GM12878 (cell line): Measurements from ENCODE around the gene CARMIL3. TPM values are rescaled to one million over a fixed set of nuclear protein-coding genes. Genes with fewer than 3 reads are reported as not detected.

Source experiments
- ATF3 ChIP-seq: IDR thresholded peaks from 2 replicates; pipeline ENCODE4 v1.6.1; 2011; ENCODE audit warnings: low read depth, mild to moderate bottlenecking, low read length, moderate library complexity, borderline replicate concordance; ENCODE audit errors: extremely low read depth
- BHLHE40 ChIP-seq, 2 experiments: fragments of 450-650 bp in 1 of 2; IDR thresholded peaks; 2 replicates each; pipeline ENCODE4 v1.6.1; 2011 to 2017; ENCODE audit warnings: low read depth in 2 of 2, borderline replicate concordance in 1 of 2, improper control_type of control experiment in 1 of 2, low read length in 1 of 2, mild to moderate bottlenecking in 1 of 2
- CUX1 ChIP-seq: IDR thresholded peaks from 2 replicates; pipeline ENCODE4 v1.6.1; 2012; ENCODE audit warnings: improper control_type of control experiment, low read depth, low read length; ENCODE audit not compliant: insufficient replicate concordance
- E2F4 ChIP-seq: IDR thresholded peaks from 2 replicates; pipeline ENCODE4 v1.6.1; 2012; ENCODE audit warnings: low read depth, low read length, improper control_type of control experiment
- HCFC1 ChIP-seq: fragments of 150-350 bp; IDR thresholded peaks from 2 replicates; pipeline ENCODE4 v1.6.1; 2014; ENCODE audit warnings: low read length
- MTA3 ChIP-seq: IDR thresholded peaks from 2 replicates; pipeline ENCODE4 v1.6.1; 2012; ENCODE audit warnings: low read length, inconsistent platforms, borderline replicate concordance
- NFYB ChIP-seq: IDR thresholded peaks from 2 replicates; pipeline ENCODE4 v1.6.1; 2011; ENCODE audit warnings: low read depth, mild to moderate bottlenecking, low read length, improper control_type of control experiment, moderate library complexity; ENCODE audit not compliant: insufficient read depth
- PBX3 ChIP-seq: IDR thresholded peaks from 2 replicates; pipeline ENCODE4 v1.6.1; 2011; ENCODE audit warnings: mild to moderate bottlenecking, low read depth, low read length, moderate library complexity; ENCODE audit not compliant: insufficient replicate concordance
- POLR2AphosphoS2 ChIP-seq: IDR thresholded peaks from 2 replicates; pipeline ENCODE4 v1.6.1; 2011; ENCODE audit warnings: low read depth, mild to moderate bottlenecking, low read length, improper control_type of control experiment, moderate library complexity
- RELA ChIP-seq: fragments of 450-650 bp; IDR thresholded peaks from 2 replicates; pipeline ENCODE4 v1.8.0; 2014; ENCODE audit warnings: borderline replicate concordance; ENCODE audit not compliant: partially characterized antibody
- REST ChIP-seq: IDR thresholded peaks from 2 replicates; pipeline ENCODE4 v1.6.1; 2012; ENCODE audit warnings: mild to moderate bottlenecking, low read depth, low read length
- SREBF1 ChIP-seq: IDR thresholded peaks from 2 replicates; pipeline ENCODE4 v1.6.1; 2012; ENCODE audit warnings: mild to moderate bottlenecking, low read length
- TAF1 ChIP-seq: IDR thresholded peaks from 2 replicates; pipeline ENCODE4 v1.6.1; 2011; ENCODE audit warnings: mild to moderate bottlenecking, low read depth, low read length, borderline replicate concordance
- WRNIP1 ChIP-seq: IDR thresholded peaks from 2 replicates; pipeline ENCODE4 v1.6.1; 2011; ENCODE audit warnings: low read depth, low read length, improper control_type of control experiment, borderline replicate concordance
- YBX1 ChIP-seq: fragments of 450-650 bp; IDR thresholded peaks from 2 replicates; pipeline ENCODE4 v1.6.1; 2016; ENCODE audit warnings: antibody characterized with exemption
- ZZZ3 ChIP-seq: IDR thresholded peaks from 2 replicates; pipeline ENCODE4 v1.6.1; 2011; ENCODE audit warnings: low read depth; ENCODE audit not compliant: control insufficient read depth, insufficient read length
- polyA plus RNA-seq, 11 experiments: library from polyadenylated mRNA; depleted of rRNA in 4 of 11; unstranded in 6 of 11; stranded (reverse) in 5 of 11; fragments of >200 nt; fragmentation: Nextera tagmentation in 4 of 11; fragmentation: Illumina TruSeq in 1 of 11; extraction: Ambion mirVana in 4 of 11; extraction: Trizol in 1 of 11; gene quantifications; 1 replicate in 1 of 11; 2 replicates in 10 of 11; pipeline versions ENCODE4 v1.2.1 to v1.2.3, GENCODE V29; 2011 to 2016; ENCODE audit warnings: inconsistent platforms in 2 of 11, missing spikeins in 2 of 11, low read depth in 1 of 11
- total RNA-seq, 4 experiments: library from RNA; depleted of rRNA in 3 of 4; stranded (reverse); fragments of >200 nt in 3 of 4; fragmentation: Illumina TruSeq in 1 of 4; extraction: Trizol in 1 of 4; gene quantifications; 2 replicates each; pipeline versions ENCODE4 v1.2.1 to v1.2.3, GENCODE V29; 2013 to 2021

Gene CARMIL3
- total and polyA plus RNA-seq, 10 of the 15 experiments (the other 5 are each of a cell fraction or from before 2014, with no cell fraction given) = 0.09 to 0.32 (median 0.25) TPM; not detected in 3

GRCh38 chr14:24093901-24094840 lies 42.4 kb downstream of the CARMIL3 start, which contains the start of gene PCK2 (continued):
- TF ChIP-seq CUX1 (no peak), E2F4 (no peak), PBX3 (no peak), RELA (no peak), BHLHE40 (IDR thresholded peaks at IDR 0.05; ENCODE audit: borderline replicate concordance in 1 of 2, low read depth in 2 of 2, low read length in 1 of 2) (no peak), POLR2AphosphoS2 (no peak), ZZZ3 (no peak), REST (no peak), TAF1 (peak; percentile 35; the same call in 1 of the 2 replicates), YBX1 (no peak), SREBF1 (no peak), WRNIP1 (no peak), ATF3 (no peak), NFYB (peak; percentile 60; the same call in 1 of the 2 replicates), MTA3 (no peak; the same call in 1 of the 2 replicates), HCFC1 (no peak)
